K562 (cell line): ENCODE results near the gene FAM124B. TPM values are rescaled to one million over a fixed set of nuclear protein-coding genes. Genes with fewer than 3 reads are reported as not detected.

ENCODE experiments used
- ATAC-seq: fragments of 200-7000 bp; cut with Tn5 transposase; 3 replicates; pipeline ENCODE4 v1.9.1; 2020; ENCODE audit warnings: moderate library complexity
- BruUV-seq: library from RNA; stranded (reverse); fragments of 400-500 nt; replicated peaks from 2 replicates; lab custom pipeline; 2021; lab: Mats Ljungman, UMichigan
- CTCF ChIA-PET: fragments of 300-600 bp; formaldehyde crosslinking; extraction: SDS; loops from one replicate; lab custom pipeline; 2021; ENCODE audit warnings: low intra/inter-chr PET ratio; lab: Yijun Ruan, JAX
- POLR2A ChIA-PET: fragments of 300-600, 350-650 bp; sonication (Branson Sonifier 250); formaldehyde crosslinking; extraction: SDS; loops from one replicate; lab custom pipeline; 2021; ENCODE audit warnings: antibody characterized with exemption, inconsistent platforms; lab: Yijun Ruan, JAX
- DNase-seq, 4 experiments: peaks; one replicate each; pipeline versions ENCODE4 v3.0.0 to v3.0.0-alpha.2; 2011 to 2018; ENCODE audit warnings: low spot score in 3 of 4, mixed read lengths in 3 of 4; ENCODE audit errors: extremely low read depth in 1 of 4
- FAIRE-seq: peaks from 2 replicates; lab custom pipeline; 2011; peaks lifted over from hg19 to GRCh38; lab: Jason Lieb, UNC
- H2AFZ ChIP-seq: 2 replicates; pipeline ENCODE4 v1.6.0; 2011; ENCODE audit warnings: low read depth, low read length, control low read depth, inconsistent platforms
- H3K27ac ChIP-seq: fragments of 200-600 bp; 3 replicates; pipeline ENCODE4 v1.8.0; 2011; ENCODE audit warnings: low read depth, mild to moderate bottlenecking, control low read depth, inconsistent platforms, low read length, moderate library complexity, mixed read lengths; ENCODE audit errors: extremely low read depth
- H3K27me3 ChIP-seq, 2 experiments: fragments of 300-600 bp in 1 of 2; 2 replicates in 1 of 2; 3 replicates in 1 of 2; pipeline versions ENCODE4 v1.6.0 to v1.8.0; 2011; ENCODE audit warnings: inconsistent platforms in 2 of 2, low read length in 2 of 2, mild to moderate bottlenecking in 1 of 2, mixed read lengths in 1 of 2, moderate library complexity in 1 of 2; ENCODE audit not compliant: control insufficient read depth in 2 of 2, insufficient read depth in 2 of 2
- H3K36me3 ChIP-seq: fragments of 300-600 bp; 3 replicates; pipeline ENCODE4 v1.8.0; 2011; ENCODE audit warnings: mild to moderate bottlenecking, low read length, inconsistent platforms; ENCODE audit not compliant: control insufficient read depth, insufficient read depth
- H3K4me1 ChIP-seq, 2 experiments: fragments of 200-600 bp in 1 of 2; replicated peaks in 1 of 2; 2 replicates in 1 of 2; 3 replicates in 1 of 2; pipeline versions ENCODE4 v1.5.1 to v1.8.0; 2011; ENCODE audit warnings: inconsistent platforms in 2 of 2, low read length in 2 of 2, mild to moderate bottlenecking in 1 of 2, mixed read lengths in 1 of 2, moderate library complexity in 1 of 2; ENCODE audit not compliant: control insufficient read depth in 2 of 2, insufficient read depth in 2 of 2
- H3K4me2 ChIP-seq: 2 replicates; pipeline ENCODE4 v1.6.1; 2011; ENCODE audit warnings: low read length, control low read depth, inconsistent platforms, mixed read lengths; ENCODE audit not compliant: insufficient read depth
- H3K4me3 ChIP-seq: fragments of 200-600 bp; sonication (generic), shearing (Covaris generic); 2 replicates; pipeline ENCODE4 v1.5.1; 2016; ENCODE audit warnings: control low read depth, inconsistent platforms
- H3K79me2 ChIP-seq: fragments of 200-600 bp; 3 replicates; pipeline ENCODE4 v1.8.0; 2011; ENCODE audit warnings: low read length, inconsistent platforms; ENCODE audit not compliant: control insufficient read depth, insufficient read depth
- H3K9ac ChIP-seq, 2 experiments: 2 replicates each; pipeline versions ENCODE4 v1.6.0 to v1.6.1; 2011; ENCODE audit warnings: low read depth in 2 of 2, low read length in 2 of 2, control low read depth in 1 of 2, inconsistent platforms in 1 of 2, mild to moderate bottlenecking in 1 of 2, mixed read lengths in 1 of 2; ENCODE audit not compliant: insufficient read depth in 1 of 2
- H3K9me1 ChIP-seq: one replicate; pipeline ENCODE4 v1.6.0; 2011; ENCODE audit warnings: inconsistent platforms, mild to moderate bottlenecking, low read length, moderate library complexity; ENCODE audit not compliant: control insufficient read depth, insufficient read depth
- H3K9me3 ChIP-seq: replicated peaks from 2 replicates; pipeline ENCODE4 v1.5.1; 2011; ENCODE audit warnings: low read depth, low read length, inconsistent platforms; ENCODE audit not compliant: control insufficient read depth, insufficient read depth
- H4K20me1 ChIP-seq: replicated peaks from 2 replicates; pipeline ENCODE4 v1.6.1; 2011; ENCODE audit warnings: low read length, inconsistent platforms, mixed read lengths; ENCODE audit not compliant: control insufficient read depth, insufficient read depth
- ATF2 ChIP-seq: sonication (generic); formaldehyde crosslinking; IDR thresholded peaks from 2 replicates; pipeline ENCODE4 v1.8.1; 2022; ENCODE audit warnings: missing genetic modification reagents
- BHLHE40 ChIP-seq: IDR thresholded peaks from 2 replicates; pipeline ENCODE4 v1.6.1; 2011; ENCODE audit warnings: low read length, improper control_type of control experiment
- HSF4 ChIP-seq: fragments of 250-450 bp; sonication (Bioruptor Pico); IDR thresholded peaks from 2 replicates; pipeline ENCODE4 v2.1.2; 2022; ENCODE audit warnings: mild to moderate bottlenecking, moderate library complexity, borderline replicate concordance
- PRPF4 ChIP-seq: fragments of 200-400 bp; formaldehyde crosslinking; IDR thresholded peaks from one replicate; pipeline ENCODE4 v1.6.1; 2017; ENCODE audit warnings: low read length, low read depth, mild to moderate bottlenecking; ENCODE audit not compliant: insufficient read depth, poor library complexity, severe bottlenecking
- SIX5 ChIP-seq, 2 experiments: IDR thresholded peaks; 2 replicates each; pipeline ENCODE4 v1.6.1; 2011; ENCODE audit warnings: low read length in 2 of 2, borderline replicate concordance in 1 of 2, low read depth in 1 of 2, mild to moderate bottlenecking in 1 of 2, moderate library complexity in 1 of 2; ENCODE audit not compliant: insufficient read depth in 1 of 2
- SMAD4 ChIP-seq: fragments of 250-450 bp; sonication (Bioruptor Pico); conservative IDR thresholded peaks from 2 replicates; pipeline ENCODE4 v1.8.0; 2021; ENCODE audit warnings: inconsistent platforms, mild to moderate bottlenecking, moderate library complexity
- YY1 ChIP-seq, 3 experiments: IDR thresholded peaks; 2 replicates each; pipeline ENCODE4 v1.6.1; 2011; ENCODE audit warnings: low read length in 2 of 3, mild to moderate bottlenecking in 2 of 3, moderate library complexity in 2 of 3, borderline replicate concordance in 1 of 3, control low read depth in 1 of 3, low read depth in 1 of 3; ENCODE audit not compliant: insufficient read depth in 3 of 3, insufficient replicate concordance in 2 of 3, control insufficient read depth in 1 of 3, insufficient read length in 1 of 3; ENCODE audit errors: extremely low read depth in 1 of 3
- ZEB2 ChIP-seq: fragments of 450-650 bp; IDR thresholded peaks from 2 replicates; pipeline ENCODE4 v1.6.1; 2016
- WGBS: fragments of 100-300 bp; shearing (Covaris generic); methylation state at CpG from one replicate; pipeline ENCODE4 v1.1.6; 2016; ENCODE audit warnings: low coverage, mixed read lengths; ENCODE audit not compliant: insufficient coverage; ENCODE audit errors: missing lambda C conversion rate; 5-methylcytosine and 5-hydroxymethylcytosine counted together
- in situ Hi-C: fragments of 300-500 bp; cut with MboI; formaldehyde crosslinking; loops from 4 replicates; pipeline ENCODE4 v1.15.0; 2018; ENCODE audit warnings: inconsistent platforms, mixed read lengths
- intact Hi-C: fragments of 100-400 bp; cut with micrococcal nuclease; formaldehyde crosslinking; loops from 2 replicates; pipeline ENCODE4 v1.14.2; 2022
- polyA plus RNA-seq, 8 experiments: library from polyadenylated mRNA; depleted of rRNA in 4 of 8; stranded (reverse) in 5 of 8; unstranded in 3 of 8; fragments of >200 nt; fragmentation: Nextera tagmentation in 2 of 8; fragmentation: Illumina TruSeq in 1 of 8; extraction: Ambion mirVana in 2 of 8; extraction: Trizol in 1 of 8; gene quantifications; 2 replicates each; pipeline versions ENCODE4 v1.2.1 to v1.2.3, GENCODE V29; 2011 to 2014; ENCODE audit warnings: inconsistent platforms in 1 of 8, missing spikeins in 1 of 8
- total RNA-seq, 7 experiments: library from RNA; depleted of rRNA in 6 of 7; stranded (reverse); fragments of >200 nt in 6 of 7; fragmentation: Illumina TruSeq in 2 of 7; extraction: Trizol in 2 of 7; gene quantifications; 2 replicates each; pipeline versions ENCODE4 v1.2.1 to v1.2.3, GENCODE V29; 2011 to 2021; ENCODE audit warnings: low replicate concordance in 1 of 7

The FAM124B gene
- total and polyA plus RNA-seq, 9 of the 15 experiments (the other 6 are each of a cell fraction or from before 2014, with no cell fraction given), result 6.2 to 21.4 (median 9.3) TPM

- H3K4me1 ChIP-seq, result peaks cover 0 to 7% of the 10 kb centered on the region in 2 experiments; a peak in 3 of 5 replicates
- DNase-seq, result no peak
- peak overlapping the region; percentile 88; the same call in 1 of the 2 replicates for H2AFZ ChIP-seq
- CTCF ChIA-PET, result no interaction called here
- BruUV-seq, result no TSS peak
- H3K9me1 ChIP-seq, result no peaks in the 10 kb centered on the region
- no peaks in the 10 kb centered on the region for H3K9me3 ChIP-seq
- FAIRE-seq, result no peak
- peak overlapping the region; percentile 84 to 94; a peak in 3 of 4 replicates for H3K9ac ChIP-seq
- peak overlapping the region; percentile 95 for H3K27ac ChIP-seq
- no peak; the same call in 2 of the 3 replicates for ATAC-seq
- in situ Hi-C loops, result no loop called here
- H3K36me3 ChIP-seq, result no peaks in the 10 kb centered on the region
- H4K20me1 ChIP-seq, result no peaks in the 10 kb centered on the region
- H3K4me2 ChIP-seq, result peak overlapping the region; percentile 91
- WGBS, result 1% methylated on average over 8 of the region's 8 CpGs
- H3K27me3 ChIP-seq, result no peaks in the 10 kb centered on the region
- intact Hi-C loops, result loop anchor here (2.0 to 5.0 kb wide), 2 partner anchors 41 to 187 kb away; partner anchors contain the start of gene CUL3
- H3K79me2 ChIP-seq, result peaks cover 55% of the 10 kb centered on the region
- POLR2A ChIA-PET, result interaction anchor here (1.9 kb wide), 1 partner anchor 13 kb away, joined by 5 read pairs; no protein-coding TSS in a partner anchor
- H3K4me3 ChIP-seq, result peak overlapping the region; percentile 45
- TF ChIP-seq SIX5 (IDR thresholded peaks at IDR 0.05; ENCODE audit: borderline replicate concordance in 1 of 2, insufficient read depth in 1 of 2, low read depth in 1 of 2, low read length in 2 of 2) (no peak), SMAD4 (CRISPR knock-in tag) (no peak), YY1 (IDR thresholded peaks at IDR 0.05; ENCODE audit: borderline replicate concordance in 1 of 3, control insufficient read depth in 1 of 3, extremely low read depth in 1 of 3, insufficient read depth in 3 of 3, insufficient read length in 1 of 3, insufficient replicate concordance in 2 of 3, low read depth in 1 of 3, low read length in 2 of 3) (peak in 1 of 3 experiments; percentile 50), ATF2 (CRISPR knock-in tag) (no peak), PRPF4 (no peak), HSF4 (no peak), ZEB2 (no peak), BHLHE40 (peak; percentile 62)
Observed at GRCh38 chr2:224400174-224400810, 1.6 kb downstream of the FAM124B start.
